Measurements from ENCODE around the gene TMEM165. TPM values are rescaled to one million over a fixed set of nuclear protein-coding genes. Genes with fewer than 3 reads are reported as not detected.
"Not testable (repeated sequence)": the region's sequence is repeated elsewhere in the genome, so short reads cannot be mapped to it uniquely, and the experiment has no call there.

Gene TMEM165
- total RNA-seq, result 100 to 1,000 TPM in 1 of 2 donors, 10 to 100 TPM in 1; 54.6 to 101 TPM
- long read RNA-seq, transcript TMEM165-201 (6 exons, 1,928 nt), result major isoform, 115 of 136 reads
- long read RNA-seq, partial matches to known transcripts, result 5 of 136 reads
- long read RNA-seq, other reads (novel, unspliced or antisense), result 10 of 136 reads

- peak; percentile 94 for DNase-seq
- peak; percentile 96 to 97 for ATAC-seq
- intact Hi-C loops (cut with DNase I), result loop anchor here in 1 of 2 donors (5.0 kb wide), 1 partner anchor 48 kb away; the partner anchor contains the start of gene SRD5A3
Observed at GRCh38 chr4:55395529-55396307, at the start of gene TMEM165. Gene TMEM165 (plus strand): TSS chr4:55395957. CDS start chr4:55396190, 233 bp downstream.

GRCh38 chr4:55345980-55346850 is 49.5 kb upstream of the TMEM165 start, which contains the start of gene SRD5A3:
Gene SRD5A3 (plus strand): TSS chr4:55346242. CDS start chr4:55346337, 95 bp downstream.
- intact Hi-C loops (cut with DNase I), result loop anchor here (5.0 to 10.0 kb wide), 4 partner anchors 51 to 509 kb away; partner anchors contain the start of genes CLOCK (in 1 of the 2), EXOC1 (in 1 of the 2) and TMEM165 (in 1 of the 2)
- DNase-seq, result peak; percentile 89
- ATAC-seq, result peak; percentile 97 to 98

GRCh38 chr4:55346851-55347255 is 48.9 kb upstream of the TMEM165 start:
- DNase-seq (no peak), ATAC-seq (no peak)
- intact Hi-C loops (cut with DNase I), result loop anchor here (5.0 to 10.0 kb wide), 4 partner anchors 50 to 508 kb away; partner anchors contain the start of genes CLOCK (in 1 of the 2), EXOC1 (in 1 of the 2) and TMEM165 (in 1 of the 2)

GRCh38 chr4:55347610-55348228 is 48.0 kb upstream of the TMEM165 start:
- DNase-seq, result no peak
- ATAC-seq, result no peak
- intact Hi-C loops (cut with DNase I), result loop anchor here (5.0 to 10.0 kb wide), 4 partner anchors 50 to 507 kb away; partner anchors contain the start of genes CLOCK (in 1 of the 2), EXOC1 (in 1 of the 2) and TMEM165 (in 1 of the 2)

- intact Hi-C loops (cut with DNase I), result loop anchor here (5.0 to 10.0 kb wide), 4 partner anchors 49 to 506 kb away; partner anchors contain the start of genes CLOCK (in 1 of the 2), EXOC1 (in 1 of the 2) and TMEM165 (in 1 of the 2)
- DNase-seq (no peak), ATAC-seq (no peak)
Observed at GRCh38 chr4:55348466-55348865, 47.3 kb upstream of the TMEM165 start.

- ATAC-seq; DNase-seq; intact Hi-C loops (cut with DNase I): not testable (repeated sequence)
Observed at GRCh38 chr4:55350870-55351269, 44.9 kb upstream of the TMEM165 start.

- intact Hi-C loops (cut with DNase I), result no loop called here
- DNase-seq (no peak), ATAC-seq (peak in 1 of 2 donors; percentile 51)
Observed at GRCh38 chr4:55351824-55352223, 43.9 kb upstream of the TMEM165 start.

GRCh38 chr4:55352726-55353125 is 43.0 kb upstream of the TMEM165 start:
- DNase-seq, result no peak
- intact Hi-C loops (cut with DNase I), result no loop called here
- ATAC-seq, result no peak

GRCh38 chr4:55353228-55353747 is 42.5 kb upstream of the TMEM165 start:
- ATAC-seq; intact Hi-C loops (cut with DNase I); DNase-seq: not testable (repeated sequence)

GRCh38 chr4:55354648-55355047 is 41.1 kb upstream of the TMEM165 start:
- ATAC-seq (no peak), DNase-seq (no peak)
- intact Hi-C loops (cut with DNase I), result no loop called here

- DNase-seq (no peak), ATAC-seq (no peak)
- intact Hi-C loops (cut with DNase I), result no loop called here
Observed at GRCh38 chr4:55355555-55355954, 40.2 kb upstream of the TMEM165 start.

- intact Hi-C loops (cut with DNase I), result no loop called here
- DNase-seq (no peak), ATAC-seq (no peak)
Observed at GRCh38 chr4:55356991-55357461, 38.7 kb upstream of the TMEM165 start.

- no peak for ATAC-seq
- intact Hi-C loops (cut with DNase I), result no loop called here
- no peak for DNase-seq
Observed at GRCh38 chr4:55358246-55358645, 37.5 kb upstream of the TMEM165 start.

- ATAC-seq, result peak; percentile 64 to 92
- intact Hi-C loops (cut with DNase I), result no loop called here
- DNase-seq, result no peak
Observed at GRCh38 chr4:55358668-55359067, 37.1 kb upstream of the TMEM165 start.

GRCh38 chr4:55359397-55359916 is 36.3 kb upstream of the TMEM165 start:
- intact Hi-C loops (cut with DNase I), result no loop called here
- DNase-seq, result no peak
- peak; percentile 70 to 76 for ATAC-seq

- intact Hi-C loops (cut with DNase I); DNase-seq; ATAC-seq: not testable (repeated sequence)
Observed at GRCh38 chr4:55362938-55363337, 32.8 kb upstream of the TMEM165 start.

GRCh38 chr4:55363691-55364351 is 31.9 kb upstream of the TMEM165 start:
- DNase-seq (no peak), ATAC-seq (no peak)
- intact Hi-C loops (cut with DNase I), result no loop called here

Measured in left cardiac atrium (tissue), 4 donors.